CD4-positive, alpha-beta memory T cell (primary cell): ENCODE measurements around the gene MDH2. TPM values are rescaled to one million over a fixed set of nuclear protein-coding genes. Genes with fewer than 3 reads are reported as not detected.

ENCODE experiments used
- CTCF ChIA-PET: fragments of 350-600 bp; sonication (Branson Sonifier 250); formaldehyde crosslinking; loops from one replicate; lab custom pipeline; 2021; ENCODE audit warnings: inconsistent platforms; ENCODE audit not compliant: partially characterized antibody; lab: Charles Lee
- POLR2A ChIA-PET: fragments of 350-600 bp; sonication (Branson Sonifier 250); formaldehyde crosslinking; loops from one replicate; lab custom pipeline; 2021; ENCODE audit not compliant: partially characterized antibody; lab: Charles Lee
- DNase-seq, 5 donors: peaks; one replicate each; pipeline versions ENCODE4 v3.0.0 to v3.0.0-alpha.2; 2020 to 2022; ENCODE audit warnings: mixed read lengths in 1 of 5
- H3K27ac ChIP-seq: one replicate; pipeline ENCODE4 v1.7.0; 2013; ENCODE audit warnings: low read depth, low read length
- H3K27me3 ChIP-seq: 2 replicates; pipeline ENCODE4 v1.7.0; 2013; ENCODE audit warnings: mild to moderate bottlenecking, low read length, moderate library complexity; ENCODE audit not compliant: insufficient read depth
- H3K36me3 ChIP-seq: 2 replicates; pipeline ENCODE4 v1.7.0; 2013; ENCODE audit warnings: mild to moderate bottlenecking, low read length, moderate library complexity; ENCODE audit not compliant: insufficient read depth
- H3K4me1 ChIP-seq: 2 replicates; pipeline ENCODE4 v1.7.0; 2013; ENCODE audit warnings: mild to moderate bottlenecking, low read length, moderate library complexity; ENCODE audit not compliant: insufficient read depth
- H3K4me3 ChIP-seq, 2 donors: one replicate each; pipeline ENCODE4 v1.7.0; 2013; ENCODE audit warnings: low read length in 2 of 2, mild to moderate bottlenecking in 1 of 2
- H3K9me3 ChIP-seq, 2 donors: one replicate each; pipeline ENCODE4 v1.7.0; 2013; ENCODE audit warnings: low read length in 2 of 2, control low read depth in 1 of 2; ENCODE audit not compliant: control insufficient read depth in 1 of 2
- H3K27ac Mint-ChIP-seq, 7 donors: one replicate each; pipeline ENCODE4 v1.8.0; 2020 to 2021; ENCODE audit warnings: mixed read lengths in 7 of 7, mild to moderate bottlenecking in 6 of 7, inconsistent platforms in 3 of 7, moderate library complexity in 3 of 7
- H3K27me3 Mint-ChIP-seq, 2 donors: one replicate each; pipeline ENCODE4 v1.8.0; 2020 to 2021; ENCODE audit warnings: mixed read lengths in 2 of 2
- H3K36me3 Mint-ChIP-seq, 2 donors: one replicate each; pipeline ENCODE4 v1.8.0; 2020 to 2021; ENCODE audit warnings: mixed read lengths in 2 of 2, inconsistent platforms in 1 of 2, mild to moderate bottlenecking in 1 of 2
- H3K4me1 Mint-ChIP-seq, 4 donors: one replicate each; pipeline ENCODE4 v1.8.0; 2020 to 2021; ENCODE audit warnings: mixed read lengths in 4 of 4, mild to moderate bottlenecking in 1 of 4
- H3K4me3 Mint-ChIP-seq, 8 donors: one replicate each; pipeline ENCODE4 v1.8.0; 2020 to 2021; ENCODE audit warnings: mixed read lengths in 8 of 8, mild to moderate bottlenecking in 7 of 8, moderate library complexity in 6 of 8, inconsistent platforms in 3 of 8
- H3K9me3 Mint-ChIP-seq, 8 donors: one replicate each; pipeline ENCODE4 v1.8.0; 2020 to 2021; ENCODE audit warnings: mixed read lengths in 8 of 8, mild to moderate bottlenecking in 5 of 8, inconsistent platforms in 3 of 8, moderate library complexity in 1 of 8
- intact Hi-C: fragments of 100-400 bp; cut with micrococcal nuclease; formaldehyde crosslinking; loops from one replicate; pipeline ENCODE4 v1.15.1; 2023
- polyA plus RNA-seq, 2 donors: library from polyadenylated mRNA; unstranded; fragments of 300-500 nt; fragmentation: Illumina TruSeq; gene quantifications; one replicate each; pipeline ENCODE4 v1.2.3, GENCODE V29; 2021
- total RNA-seq, 2 experiments: library from RNA; stranded (reverse); gene quantifications; one replicate each; pipeline ENCODE4 v1.2.3, GENCODE V29; 2021

The MDH2 gene
- total and polyA plus RNA-seq, 4 experiments from 2014 or later, result 79.8 to 159 (median 118) TPM

GRCh38 chr7:76071316-76072242, 23.7 kb downstream of the MDH2 start:
- H3K9me3 Mint-ChIP-seq, result peaks cover 0 to 7% (median 3%) of the 10 kb centered on the region in 8 donors
- no peak overlapping the region for H3K27ac ChIP-seq
- ChIA-PET POLR2A (no interaction called here), CTCF (no interaction called here)
- no peak overlapping the region for H3K4me3 Mint-ChIP-seq
- H3K36me3 ChIP-seq, result peaks cover 6% of the 10 kb centered on the region
- no peak for DNase-seq
- H3K9me3 ChIP-seq, result no peaks in the 10 kb centered on the region
- H3K4me3 ChIP-seq, result no peak overlapping the region
- no peak overlapping the region for H3K27ac Mint-ChIP-seq
- no peaks in the 10 kb centered on the region for H3K4me1 ChIP-seq
- intact Hi-C loops, result no loop called here
- H3K27me3 ChIP-seq, result no peaks in the 10 kb centered on the region
- peaks cover 4 to 8% of the 10 kb centered on the region in 2 donors for H3K36me3 Mint-ChIP-seq
- H3K27me3 Mint-ChIP-seq, result no peaks in the 10 kb centered on the region
- no peaks in the 10 kb centered on the region for H3K4me1 Mint-ChIP-seq

GRCh38 chr7:76072243-76073148, 24.6 kb downstream of the MDH2 start:
- ChIA-PET CTCF (no interaction called here), POLR2A (no interaction called here)
- H3K27ac Mint-ChIP-seq, result no peak overlapping the region
- no peak overlapping the region for H3K4me3 Mint-ChIP-seq
- intact Hi-C loops, result no loop called here
- Histone ChIP-seq H3K27me3 (no peaks in the 10 kb centered on the region), H3K9me3 (no peaks in the 10 kb centered on the region), H3K4me3 (no peak overlapping the region), H3K36me3 (no peaks in the 10 kb centered on the region), H3K27ac (no peak overlapping the region), H3K4me1 (no peaks in the 10 kb centered on the region)
- H3K27me3 Mint-ChIP-seq, result no peaks in the 10 kb centered on the region
- peaks cover 0 to 3% of the 10 kb centered on the region in 2 donors for H3K36me3 Mint-ChIP-seq
- H3K4me1 Mint-ChIP-seq, result peaks cover 3 to 7% (median 7%) of the 10 kb centered on the region in 4 donors
- no peak for DNase-seq
- peaks cover 0 to 7% (median 3%) of the 10 kb centered on the region in 8 donors for H3K9me3 Mint-ChIP-seq

- Mint-ChIP-seq H3K4me3 (no peak overlapping the region), H3K4me1 (peaks cover 3 to 11% (median 10%) of the 10 kb centered on the region in 4 donors), H3K36me3 (no peaks in the 10 kb centered on the region), H3K27me3 (no peaks in the 10 kb centered on the region), H3K27ac (no peak overlapping the region), H3K9me3 (peaks cover 0 to 7% (median 3%) of the 10 kb centered on the region in 8 donors)
- Histone ChIP-seq H3K27ac (no peak overlapping the region), H3K4me3 (no peak overlapping the region), H3K27me3 (no peaks in the 10 kb centered on the region), H3K36me3 (no peaks in the 10 kb centered on the region), H3K4me1 (no peaks in the 10 kb centered on the region), H3K9me3 (no peaks in the 10 kb centered on the region)
- CTCF ChIA-PET, result no interaction called here
- no peak for DNase-seq
- POLR2A ChIA-PET, result no interaction called here
- intact Hi-C loops, result no loop called here
Observed at GRCh38 chr7:76073335-76073990, 25.6 kb downstream of the MDH2 start.

GRCh38 chr7:76074306-76074971, 26.5 kb downstream of the MDH2 start:
- ChIA-PET POLR2A (no interaction called here), CTCF (no interaction called here)
- Mint-ChIP-seq H3K36me3 (no peaks in the 10 kb centered on the region), H3K4me1 (peaks cover 3 to 11% (median 10%) of the 10 kb centered on the region in 4 donors), H3K4me3 (no peak overlapping the region), H3K27me3 (no peaks in the 10 kb centered on the region), H3K9me3 (peaks cover 0 to 7% (median 3%) of the 10 kb centered on the region in 8 donors), H3K27ac (no peak overlapping the region)
- no peak for DNase-seq
- H3K4me3 ChIP-seq, result no peak overlapping the region
- no peaks in the 10 kb centered on the region for H3K36me3 ChIP-seq
- no peaks in the 10 kb centered on the region for H3K27me3 ChIP-seq
- no peaks in the 10 kb centered on the region for H3K9me3 ChIP-seq
- no peak overlapping the region for H3K27ac ChIP-seq
- no peaks in the 10 kb centered on the region for H3K4me1 ChIP-seq
- intact Hi-C loops, result no loop called here

- intact Hi-C loops, result no loop called here
- peaks cover 0 to 1% of the 10 kb centered on the region in 2 donors for H3K27me3 Mint-ChIP-seq
- H3K9me3 Mint-ChIP-seq, result peaks cover 0 to 7% (median 3%) of the 10 kb centered on the region in 8 donors
- Histone ChIP-seq H3K27ac (no peak overlapping the region), H3K4me3 (no peak overlapping the region), H3K36me3 (no peaks in the 10 kb centered on the region), H3K27me3 (no peaks in the 10 kb centered on the region), H3K4me1 (no peaks in the 10 kb centered on the region), H3K9me3 (no peaks in the 10 kb centered on the region)
- ChIA-PET CTCF (no interaction called here), POLR2A (no interaction called here)
- H3K4me3 Mint-ChIP-seq, result no peak overlapping the region
- H3K36me3 Mint-ChIP-seq, result no peaks in the 10 kb centered on the region
- no peak overlapping the region for H3K27ac Mint-ChIP-seq
- no peak for DNase-seq
- H3K4me1 Mint-ChIP-seq, result peaks cover 3 to 11% (median 10%) of the 10 kb centered on the region in 4 donors
Observed at GRCh38 chr7:76074972-76075370, 27.1 kb downstream of the MDH2 start.

GRCh38 chr7:76076995-76077394, 29.1 kb downstream of the MDH2 start:
- Histone ChIP-seq H3K9me3 (no peaks in the 10 kb centered on the region), H3K27me3 (no peaks in the 10 kb centered on the region), H3K36me3 (no peaks in the 10 kb centered on the region), H3K4me1 (no peaks in the 10 kb centered on the region), H3K4me3 (no peak overlapping the region), H3K27ac (no peak overlapping the region)
- Mint-ChIP-seq H3K27me3 (peaks cover 2 to 5% of the 10 kb centered on the region in 2 donors), H3K4me1 (peaks cover 3 to 11% (median 10%) of the 10 kb centered on the region in 4 donors), H3K4me3 (no peak overlapping the region), H3K27ac (peak overlapping the region in 2 of 7 donors; percentile 2 to 50), H3K9me3 (peaks cover 0 to 7% (median 3%) of the 10 kb centered on the region in 8 donors), H3K36me3 (no peaks in the 10 kb centered on the region)
- ChIA-PET CTCF (no interaction called here), POLR2A (no interaction called here)
- intact Hi-C loops, result no loop called here
- no peak for DNase-seq
